ENCODE results near the gene OPA1.
A peak's percentile ranks its signal among the peaks of the same experiment; 100 is the strongest.

The OPA1 gene

DNA sequence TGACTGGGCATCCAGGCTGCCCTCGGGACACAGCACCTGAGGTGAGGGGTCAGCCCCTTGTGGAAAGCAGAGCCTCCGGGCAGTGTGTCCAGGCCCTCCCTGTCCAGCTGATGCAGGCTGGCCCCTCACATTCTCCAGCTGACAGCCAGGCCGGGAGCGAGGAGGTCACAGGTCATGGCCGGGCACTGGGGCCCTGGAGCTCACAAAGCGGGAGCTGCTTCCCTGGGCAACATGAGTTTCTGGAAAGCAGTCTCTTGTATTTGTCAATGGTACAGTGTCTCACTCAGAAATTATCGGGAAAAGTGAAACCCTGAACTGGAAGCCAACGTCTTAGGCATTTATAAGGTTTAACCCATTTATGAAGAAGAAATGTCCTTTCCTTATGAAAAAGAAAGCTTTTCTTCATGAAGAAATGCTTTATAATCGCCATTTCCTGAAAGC is 118.5 kb downstream of the OPA1 start:
- no peak for DNase-seq

DNA sequence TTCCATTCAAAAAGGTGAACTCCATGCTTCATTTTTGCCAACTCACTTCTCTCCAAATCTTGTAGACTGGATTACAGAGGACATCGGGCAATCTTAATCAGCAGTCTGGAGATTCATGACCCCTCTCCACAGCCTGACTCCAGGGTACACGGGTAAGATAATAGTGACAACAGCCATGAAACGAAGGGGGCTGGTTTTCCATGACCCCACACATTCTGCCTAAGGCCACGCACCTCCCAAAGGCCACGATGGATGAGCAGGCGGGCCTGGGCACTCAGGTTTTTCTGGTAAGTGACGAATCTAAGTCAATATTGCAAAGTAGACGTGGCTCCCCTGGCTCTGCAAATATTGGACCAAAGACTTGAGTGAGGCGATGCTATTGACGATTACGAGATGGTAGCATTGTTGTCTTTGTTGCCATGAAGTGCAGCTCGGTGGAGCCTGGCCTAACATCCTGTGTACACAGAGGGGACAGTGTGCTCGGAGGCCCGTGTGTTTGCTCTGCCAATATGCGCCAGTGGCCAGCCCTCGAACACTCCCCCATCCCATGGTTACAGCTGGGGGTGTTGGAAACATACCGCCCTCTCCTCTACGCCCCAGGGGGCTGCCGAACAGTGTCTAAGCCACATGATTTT is 119.1 kb downstream of the OPA1 start:
- no peak for DNase-seq

DNA sequence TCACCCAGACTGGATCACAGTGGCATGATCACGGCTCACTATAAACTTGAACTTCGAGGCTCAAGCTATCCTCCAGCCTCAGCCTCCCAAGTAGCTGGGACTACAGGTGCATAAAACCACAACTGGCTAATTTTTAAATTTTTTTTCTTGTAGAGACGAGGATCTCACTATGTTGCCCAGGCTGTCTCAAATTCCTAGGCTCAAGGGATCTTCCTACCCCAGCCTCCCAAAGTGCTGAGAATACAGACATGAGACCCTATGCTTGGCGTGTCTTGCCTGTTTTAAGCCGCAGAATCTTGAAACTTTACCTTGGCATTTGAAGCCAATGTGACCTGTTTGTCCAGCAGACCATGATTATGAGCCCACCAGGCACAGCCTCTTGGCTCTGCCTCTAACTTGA is 119.9 kb downstream of the OPA1 start:
- DNase-seq, result no peak

DNA sequence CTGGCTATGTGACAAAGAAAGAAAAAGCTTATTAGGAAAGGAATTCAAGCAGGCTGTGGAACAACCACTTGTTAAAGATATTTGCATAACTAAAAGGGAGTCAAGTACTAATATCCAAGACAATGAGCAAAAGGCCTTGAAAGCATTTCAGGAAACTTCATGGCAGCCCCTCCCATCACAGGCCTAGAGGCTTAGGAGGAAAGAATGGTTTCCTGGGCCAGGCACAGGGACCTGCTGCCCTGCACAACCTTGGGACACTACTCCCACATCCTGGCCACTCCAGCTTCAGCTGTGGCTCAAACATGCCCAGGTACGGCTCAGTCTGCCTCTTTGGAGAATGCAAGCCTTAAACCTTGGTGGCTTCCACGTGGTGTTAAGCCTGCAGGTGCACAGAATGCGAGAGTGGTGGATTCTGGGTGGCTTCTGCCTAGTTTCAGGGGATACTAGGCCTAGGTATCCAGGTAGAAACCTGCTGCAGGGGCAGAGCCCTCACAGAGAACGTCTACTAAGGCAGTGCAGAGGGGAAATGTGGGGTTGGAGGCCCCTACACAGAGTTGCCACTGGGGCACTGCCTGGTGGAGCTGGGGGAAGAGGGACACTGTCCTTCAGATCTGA is 121.6 kb downstream of the OPA1 start:
- DNase-seq, result no peak

DNA sequence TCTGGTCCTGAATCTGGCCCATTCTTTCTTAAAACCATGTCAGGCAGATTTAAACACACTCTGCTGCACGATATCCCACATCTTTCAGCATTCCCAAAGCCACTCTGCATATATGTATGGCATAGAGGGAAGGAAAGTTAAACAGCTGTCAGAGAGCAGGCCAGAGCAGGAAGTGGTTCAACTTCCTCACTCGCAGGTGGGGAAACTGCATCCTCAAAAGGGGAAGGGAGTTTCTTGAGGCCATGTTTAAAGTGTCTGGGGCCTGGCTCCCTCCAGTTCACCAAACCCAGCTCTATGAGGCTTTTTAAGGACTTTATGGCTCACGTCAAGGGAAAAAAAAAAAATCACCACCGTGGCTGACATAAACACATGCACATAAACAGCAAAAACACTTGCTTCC is 123.1 kb downstream of the OPA1 start:
- DNase-seq, result no peak

DNA sequence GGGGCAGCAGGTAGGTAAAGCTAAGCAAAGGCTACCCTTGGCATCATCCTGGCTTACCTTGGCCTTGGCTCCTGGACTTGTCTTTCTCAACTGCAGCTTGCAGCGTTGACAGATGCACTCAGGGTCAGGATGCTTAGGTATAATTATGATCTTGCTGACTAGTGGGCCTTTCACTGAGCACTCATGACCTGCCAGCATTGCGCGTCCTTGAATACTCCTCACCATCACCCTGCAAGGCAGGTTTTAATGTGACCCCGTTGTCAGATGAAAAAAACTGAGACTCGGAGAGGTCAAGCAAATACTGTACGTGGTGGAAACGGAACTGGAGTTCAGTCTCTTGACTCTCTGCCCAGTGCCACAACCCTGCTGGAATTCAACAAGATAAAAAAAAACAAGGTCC is 126.7 kb downstream of the OPA1 start:
- no peak for DNase-seq

DNA sequence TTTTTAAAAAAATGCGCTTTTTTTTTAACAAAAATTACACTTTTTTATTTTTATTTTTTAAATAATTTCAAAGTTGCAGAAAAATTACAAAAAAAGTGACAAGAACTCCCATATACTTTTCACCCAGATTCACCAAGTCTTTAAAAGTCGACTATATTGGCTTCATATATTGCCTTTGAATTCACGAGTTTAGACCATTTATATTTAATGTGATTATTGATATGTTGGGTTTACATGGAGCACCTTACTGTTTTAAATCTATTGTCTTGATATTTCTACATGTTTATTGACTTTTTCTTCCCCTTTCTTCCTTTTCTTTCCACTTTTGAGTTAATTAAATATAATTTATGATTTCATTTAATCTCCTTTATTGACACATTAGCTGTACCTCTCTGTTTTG is 127.2 kb downstream of the OPA1 start:
- DNase-seq, result no peak

DNA sequence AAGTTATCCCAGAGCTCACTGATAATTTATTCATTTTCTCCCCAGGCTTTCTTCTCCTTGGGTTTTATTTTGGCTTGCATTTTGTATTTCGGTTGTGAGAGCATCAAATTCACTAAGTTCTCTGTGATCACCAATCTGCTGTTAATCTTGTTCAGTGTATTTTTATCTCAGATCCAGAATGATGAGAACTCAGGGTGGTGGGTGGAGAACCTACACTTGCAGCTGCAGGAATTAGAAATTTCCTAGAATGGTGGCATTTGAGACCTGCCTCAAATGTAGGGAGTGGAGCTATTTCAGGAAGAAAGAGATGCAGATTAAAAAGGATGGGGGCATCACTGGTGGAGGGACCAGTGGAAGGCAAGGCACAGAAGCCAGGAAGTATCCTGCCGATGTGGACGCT is 129.6 kb downstream of the OPA1 start:
- DNase-seq, result no peak

DNA sequence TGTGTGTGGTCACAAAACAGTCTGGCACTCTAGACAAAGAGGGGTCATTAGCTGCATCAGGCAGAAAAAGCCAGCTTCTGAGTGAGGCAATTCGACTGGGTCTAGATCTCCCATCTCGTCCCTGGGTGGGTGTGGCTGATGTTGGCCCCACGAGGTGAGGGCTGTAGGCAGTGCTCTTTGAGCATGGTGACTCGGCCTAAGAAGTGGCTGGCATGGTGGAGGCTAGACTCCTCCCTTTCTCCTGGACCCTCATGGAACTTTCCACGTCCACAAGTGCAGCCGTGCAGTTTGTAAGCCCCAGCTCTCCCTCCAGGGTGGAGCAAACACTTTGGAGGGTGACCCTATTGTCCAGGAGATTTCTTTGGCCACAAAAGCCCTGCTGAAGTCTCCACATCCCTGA is 134.1 kb downstream of the OPA1 start:
- DNase-seq, result no peak

DNA sequence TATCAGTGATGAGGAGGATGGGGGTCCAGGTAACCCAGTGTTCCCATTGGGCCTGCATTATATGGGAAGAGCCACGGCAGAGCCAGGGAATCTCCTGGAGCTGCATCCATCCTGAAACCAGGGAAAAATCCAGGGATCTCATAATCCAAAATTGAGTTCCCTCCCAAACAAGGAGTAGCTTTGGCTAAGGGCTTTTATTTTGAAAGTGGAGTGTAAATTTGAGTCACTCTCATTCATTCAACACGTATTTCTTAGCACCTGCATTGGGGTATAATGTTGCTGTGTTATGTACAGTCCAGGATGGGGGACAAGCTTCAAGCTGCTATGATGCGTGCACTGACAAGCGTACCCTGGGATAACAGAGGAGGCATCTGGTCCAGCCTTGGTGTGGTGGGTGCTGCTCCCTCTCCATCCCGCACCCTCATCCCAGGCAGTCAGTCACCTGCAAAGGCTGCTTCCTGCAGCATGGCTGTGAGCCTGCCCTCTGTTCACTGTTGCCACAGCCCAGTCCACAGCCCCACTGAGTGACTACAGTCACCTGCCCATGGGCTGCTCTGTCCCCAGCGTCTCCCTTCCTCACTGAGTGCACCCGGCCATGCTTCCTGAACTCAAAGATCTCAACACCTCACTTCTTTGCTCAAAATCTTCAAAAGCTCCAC is 135.6 kb downstream of the OPA1 start:
- DNase-seq, result no peak

DNA sequence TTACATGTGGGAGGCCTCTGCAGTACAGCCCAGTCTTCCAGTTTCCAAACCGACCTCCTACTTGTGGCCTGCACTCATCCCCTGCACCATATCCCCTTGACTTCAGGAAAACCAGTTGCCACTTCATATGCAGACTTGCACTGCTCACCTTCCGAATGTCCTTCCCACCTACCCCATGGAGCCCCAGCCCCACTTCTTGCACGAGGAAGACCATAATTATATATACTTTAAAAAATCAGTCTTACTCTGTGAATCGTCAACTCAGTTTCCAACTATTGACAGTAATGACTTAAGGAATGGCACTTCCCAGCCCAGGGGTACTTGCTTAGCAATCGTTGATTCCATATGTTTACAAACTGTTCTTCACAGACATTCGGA is 136.1 kb downstream of the OPA1 start:
- no peak for DNase-seq

DNA sequence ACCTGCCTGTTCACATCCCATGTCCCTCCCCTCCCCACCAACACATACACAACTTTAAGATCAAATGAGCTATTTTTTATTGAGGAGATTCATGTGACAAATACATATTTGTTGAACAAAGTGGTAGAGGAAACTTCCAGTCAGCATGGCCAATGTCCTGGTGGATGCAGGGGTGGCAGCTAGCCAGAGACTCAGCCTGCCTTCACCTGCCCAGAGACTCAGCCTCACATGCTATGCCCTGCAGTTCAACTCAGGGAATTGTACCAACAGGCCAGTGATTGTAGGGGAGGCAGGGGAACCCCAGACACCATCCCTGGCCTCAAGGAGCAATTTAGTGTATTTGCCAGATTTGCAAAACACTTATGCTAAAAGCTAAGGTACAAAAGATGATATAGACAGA is 136.6 kb downstream of the OPA1 start:
- DNase-seq, result no peak

DNA sequence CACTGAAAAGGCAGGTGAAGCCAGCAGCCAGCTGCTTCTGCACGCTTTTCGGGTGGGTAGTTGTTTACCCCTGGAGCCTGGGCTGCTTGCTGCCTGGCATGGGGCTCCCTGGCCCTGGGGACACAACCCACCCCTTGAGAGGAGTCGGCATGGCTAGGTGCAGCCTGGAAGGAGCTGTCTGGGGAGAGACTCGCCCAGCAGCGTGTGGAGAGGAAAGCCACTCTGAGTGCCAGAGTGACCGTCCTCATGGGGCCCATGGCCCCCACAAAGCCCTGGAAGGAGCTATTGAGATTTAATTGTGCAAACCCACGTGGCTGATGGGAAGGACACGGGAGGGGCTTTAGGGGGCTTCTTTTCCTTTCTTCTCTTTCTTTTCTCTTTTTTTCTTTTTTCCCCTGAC is 137.5 kb downstream of the OPA1 start:
- DNase-seq, result no peak

DNA sequence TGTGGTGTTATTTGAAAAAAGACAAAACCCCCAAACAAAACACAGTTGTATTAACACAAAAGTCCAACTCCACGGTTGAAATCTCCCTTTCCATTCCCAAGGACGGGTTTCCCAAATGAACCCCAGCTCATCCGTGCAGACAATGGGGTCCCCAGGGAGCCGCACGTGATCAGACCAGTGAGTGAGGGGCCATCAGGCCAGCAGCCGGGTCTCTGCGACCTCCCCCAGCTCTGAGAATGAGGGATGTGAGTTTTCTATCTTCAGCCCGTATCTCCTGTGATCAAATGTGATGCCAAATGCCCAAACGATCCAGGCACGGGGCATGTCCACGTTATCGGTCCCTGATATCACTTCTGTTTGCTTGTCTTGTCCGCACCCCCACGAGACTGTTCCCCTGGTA is 138.0 kb downstream of the OPA1 start:
- no peak for DNase-seq

DNA sequence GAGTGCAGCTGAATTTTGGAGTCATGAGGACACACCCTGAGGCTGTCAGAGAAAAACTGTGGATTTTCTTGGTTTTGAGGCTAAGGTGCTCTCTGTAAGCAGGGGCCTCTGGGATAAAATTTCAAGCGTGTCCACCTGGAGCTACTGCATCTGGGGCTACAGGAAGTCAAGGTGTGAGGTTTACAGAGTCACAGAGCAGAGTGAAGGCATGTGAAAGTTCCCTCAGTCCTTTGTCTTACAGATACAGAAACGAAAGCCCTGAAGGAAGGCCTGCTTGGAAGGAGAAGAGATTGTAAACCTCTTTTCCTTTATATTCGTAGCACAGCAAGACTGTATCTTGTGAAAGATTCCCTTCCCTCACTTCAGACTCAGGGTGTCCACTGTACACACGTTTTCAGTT is 138.6 kb downstream of the OPA1 start:
- no peak for DNase-seq

DNA sequence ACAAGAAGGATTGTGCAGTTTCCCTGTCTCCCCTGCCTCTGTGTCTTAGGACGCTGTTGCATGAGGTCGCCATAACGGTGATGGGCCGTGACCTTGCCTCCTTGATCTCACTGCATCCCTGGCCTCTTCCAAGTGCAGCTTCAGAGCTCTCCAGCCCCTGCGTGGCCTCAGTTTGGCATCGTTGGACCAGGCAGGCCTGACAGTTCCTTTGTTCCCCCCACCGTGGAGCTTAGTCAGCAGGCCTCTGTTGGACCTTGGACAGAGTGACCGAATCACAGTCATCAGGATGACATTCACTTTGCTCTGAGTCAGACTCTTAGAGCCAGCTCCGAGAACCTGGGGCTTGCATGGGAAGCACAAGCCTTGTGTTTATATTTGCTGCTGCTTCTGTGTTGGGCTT is 139.4 kb downstream of the OPA1 start:
- DNase-seq, result peak; percentile 69

DNA sequence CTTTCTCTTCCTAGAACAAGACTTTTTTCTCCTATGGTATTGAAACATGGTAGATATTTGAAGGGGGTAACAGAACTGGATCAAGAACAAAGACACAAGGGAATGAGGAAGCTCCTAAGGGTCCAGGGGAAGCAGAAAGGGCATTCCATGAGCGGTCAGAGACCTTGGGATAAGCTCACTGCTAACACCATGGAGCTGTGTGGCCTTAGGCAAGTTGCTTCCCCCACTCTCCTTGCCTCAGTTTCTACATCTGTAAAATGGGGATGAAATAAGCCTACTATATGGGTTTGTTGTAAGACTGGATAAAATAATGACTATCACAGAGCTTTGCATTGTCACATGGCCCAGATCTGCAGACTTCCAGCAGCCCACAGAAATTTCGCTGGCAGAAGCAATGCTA is 139.8 kb downstream of the OPA1 start:
- no peak for DNase-seq

DNA sequence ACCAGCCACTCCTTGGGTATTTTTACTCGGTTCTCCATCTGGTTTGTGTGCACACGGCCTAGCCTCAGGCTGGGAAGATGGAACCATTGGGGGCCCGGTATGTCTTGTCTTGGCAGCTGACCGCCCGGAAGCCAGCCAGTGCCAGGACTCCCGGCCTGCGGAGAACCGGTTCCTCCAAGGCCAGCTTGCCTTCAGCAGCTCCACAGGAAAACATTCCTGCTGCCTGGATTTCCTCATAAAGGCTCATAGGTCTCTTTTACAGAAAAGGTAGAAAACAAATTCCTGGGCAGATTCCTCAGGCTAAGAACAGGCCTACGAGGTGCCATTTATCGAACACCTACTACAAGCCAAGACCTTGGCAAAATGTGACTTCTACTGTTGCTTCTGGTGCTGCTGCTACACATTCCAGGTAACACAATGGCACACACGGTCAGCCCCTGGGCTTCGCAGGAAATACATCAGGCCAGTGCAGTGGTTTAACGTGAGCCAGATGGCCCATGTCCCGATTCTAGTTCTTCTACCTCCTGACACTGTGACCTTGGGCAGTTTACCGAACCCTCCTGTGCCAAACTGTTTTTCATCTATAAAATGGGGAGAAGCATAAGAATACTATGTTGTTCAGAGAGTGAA is 141.8 kb downstream of the OPA1 start:
- no peak for DNase-seq

DNA sequence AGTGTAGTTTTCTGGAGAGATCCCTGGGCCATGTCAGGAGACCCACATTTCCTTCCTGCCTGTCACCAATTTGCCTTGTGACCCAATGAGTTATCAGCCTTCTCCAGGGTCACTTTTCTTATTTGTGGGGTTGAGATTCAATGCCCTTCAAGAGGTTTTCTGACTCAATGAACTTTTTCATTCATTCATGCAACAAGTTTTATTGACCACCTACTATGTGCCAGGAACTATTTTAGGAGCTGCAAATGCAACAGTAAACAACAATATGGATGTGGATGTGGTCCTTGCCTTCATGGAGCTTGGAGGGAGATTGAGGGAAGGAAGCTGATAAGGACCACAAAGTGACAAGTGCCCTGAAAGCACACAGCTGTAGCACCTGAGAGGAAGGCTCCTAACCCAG is 142.8 kb downstream of the OPA1 start:
- DNase-seq, result no peak

DNA sequence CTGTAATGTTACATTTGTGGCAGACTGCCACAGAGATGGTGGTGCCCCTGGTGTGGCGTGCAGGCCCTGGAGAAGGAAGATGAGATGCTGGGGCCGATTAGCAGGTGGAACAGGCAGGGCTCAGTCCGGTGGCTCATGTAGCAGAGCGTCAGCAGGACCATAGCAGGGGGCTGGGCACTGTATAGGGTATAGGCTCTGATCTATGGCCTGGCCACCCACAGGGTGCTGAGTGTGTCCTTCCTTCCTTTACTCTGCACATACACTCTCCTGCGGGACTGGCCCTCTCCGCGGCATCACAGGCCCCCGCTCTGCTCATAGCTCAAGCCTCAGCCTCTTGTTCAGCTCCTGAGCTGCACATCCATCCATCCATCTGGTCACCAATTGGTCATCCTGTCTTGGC is 143.6 kb downstream of the OPA1 start:
- DNase-seq, result no peak

DNA sequence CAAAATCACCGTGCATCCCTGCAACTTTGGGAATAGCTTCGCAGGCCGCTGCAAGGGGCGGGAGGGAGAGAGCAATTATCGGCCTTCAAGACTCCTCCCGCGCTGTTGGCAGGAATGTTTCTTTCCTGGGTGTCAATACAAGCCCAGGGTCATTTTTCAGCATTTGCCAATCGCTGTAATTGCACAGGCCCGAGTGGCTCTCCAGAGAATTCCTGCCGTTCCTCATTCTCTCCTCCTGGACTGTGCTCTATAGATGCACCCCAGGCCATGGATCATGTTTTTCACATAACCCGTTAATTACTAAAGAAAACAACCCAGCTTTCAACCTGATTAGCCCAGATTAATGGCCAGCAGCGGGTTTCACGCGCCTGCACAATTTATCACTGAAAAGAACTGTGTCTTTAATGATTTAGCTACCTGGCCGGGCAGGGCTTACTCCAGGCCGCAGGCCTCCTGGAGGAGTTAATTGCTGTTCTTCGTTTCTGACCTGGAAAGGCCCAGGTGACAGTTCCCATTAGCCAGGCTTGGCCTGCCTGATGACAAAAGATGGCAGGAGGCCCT is 144.3 kb downstream of the OPA1 start:
- no peak for DNase-seq

DNA sequence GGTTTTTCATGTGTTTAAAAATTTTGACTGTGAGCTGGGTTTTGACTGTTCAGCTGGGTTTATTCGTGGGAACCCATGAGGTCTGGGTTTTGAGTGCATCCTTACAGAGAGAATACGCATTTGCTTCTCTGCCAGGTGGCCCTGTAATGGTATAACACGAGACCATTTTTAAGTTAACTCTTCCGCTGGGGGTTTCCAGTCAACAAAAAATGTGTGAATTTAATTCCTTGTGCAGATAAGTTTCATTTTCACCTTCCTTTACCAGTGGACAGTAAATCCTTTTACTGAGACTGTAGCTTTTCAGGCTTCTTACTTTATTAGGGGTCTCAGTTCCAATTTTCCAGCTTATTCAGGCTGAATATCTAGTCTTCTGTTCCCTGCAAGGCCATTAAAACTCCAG is 149.6 kb downstream of the OPA1 start:
- no peak for DNase-seq

DNA sequence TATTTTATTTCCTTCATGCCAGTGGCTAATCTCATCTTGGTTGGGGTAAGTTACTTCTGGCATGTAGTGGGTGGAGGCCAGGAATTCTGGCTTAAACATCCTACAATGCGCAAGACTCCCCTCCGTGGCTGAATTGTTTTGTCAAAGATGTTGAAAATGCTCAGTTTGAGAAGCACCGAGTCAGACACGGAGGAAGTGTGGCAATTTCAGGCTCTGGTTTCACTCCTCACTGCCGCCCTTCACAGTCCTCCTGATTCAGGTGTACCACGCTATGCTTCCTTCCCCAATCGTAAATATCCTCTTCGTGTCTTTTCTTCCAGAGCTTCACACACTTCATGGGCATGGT is 150.7 kb downstream of the OPA1 start:
- DNase-seq, result no peak
